PFSK-1 (cell line): Measurements from ENCODE around the gene SYNCRIP.

ENCODE experiments used
- POLR2AphosphoS5 ChIP-seq: IDR thresholded peaks from 2 replicates; pipeline ENCODE4 v1.6.1; 2012; ENCODE audit warnings: low read depth, mild to moderate bottlenecking, control low read depth, low read length, moderate library complexity
- SIN3A ChIP-seq: IDR thresholded peaks from 2 replicates; pipeline ENCODE4 v1.6.1; 2012; ENCODE audit warnings: mild to moderate bottlenecking, low read length, moderate library complexity, borderline replicate concordance; ENCODE audit not compliant: insufficient read depth
- TAF1 ChIP-seq: IDR thresholded peaks from 2 replicates; pipeline ENCODE4 v1.6.1; 2012; ENCODE audit warnings: low read length, control low read depth, borderline replicate concordance; ENCODE audit not compliant: insufficient read depth
- TF ChIP-seq, protein P1 (sequence below), 2 experiments: IDR thresholded peaks; 2 replicates each; pipeline versions ENCODE4 v1.6.1 to v1.8.0; 2011 to 2012; ENCODE audit warnings: low read depth in 2 of 2, low read length in 2 of 2, control low read depth in 1 of 2, inconsistent platforms in 1 of 2, mild to moderate bottlenecking in 1 of 2, moderate library complexity in 1 of 2; ENCODE audit not compliant: insufficient read depth in 1 of 2

DNA sequence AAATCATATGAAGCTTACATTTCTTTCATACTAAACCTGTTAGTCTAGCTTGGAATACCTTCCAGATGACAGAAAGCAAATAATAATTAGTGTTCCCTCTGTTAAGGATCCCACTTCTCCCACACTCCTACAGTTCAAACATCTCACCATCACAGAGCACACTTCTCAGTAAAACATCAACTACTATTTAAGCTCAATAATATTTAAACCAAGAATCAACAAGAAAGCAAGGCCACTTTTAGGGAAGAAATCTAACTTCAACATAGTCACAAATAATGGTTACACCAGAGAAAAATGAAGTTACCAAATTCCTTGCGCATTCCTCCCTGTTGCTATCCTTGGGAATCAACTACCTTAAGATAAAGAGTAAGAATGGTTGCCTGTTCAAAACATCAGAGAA is 50.7 kb downstream of the SYNCRIP start:
- TF ChIP-seq POLR2AphosphoS5 (no peak), SIN3A (no peak), TAF1 (no peak)
- TF ChIP-seq, protein P1, sequence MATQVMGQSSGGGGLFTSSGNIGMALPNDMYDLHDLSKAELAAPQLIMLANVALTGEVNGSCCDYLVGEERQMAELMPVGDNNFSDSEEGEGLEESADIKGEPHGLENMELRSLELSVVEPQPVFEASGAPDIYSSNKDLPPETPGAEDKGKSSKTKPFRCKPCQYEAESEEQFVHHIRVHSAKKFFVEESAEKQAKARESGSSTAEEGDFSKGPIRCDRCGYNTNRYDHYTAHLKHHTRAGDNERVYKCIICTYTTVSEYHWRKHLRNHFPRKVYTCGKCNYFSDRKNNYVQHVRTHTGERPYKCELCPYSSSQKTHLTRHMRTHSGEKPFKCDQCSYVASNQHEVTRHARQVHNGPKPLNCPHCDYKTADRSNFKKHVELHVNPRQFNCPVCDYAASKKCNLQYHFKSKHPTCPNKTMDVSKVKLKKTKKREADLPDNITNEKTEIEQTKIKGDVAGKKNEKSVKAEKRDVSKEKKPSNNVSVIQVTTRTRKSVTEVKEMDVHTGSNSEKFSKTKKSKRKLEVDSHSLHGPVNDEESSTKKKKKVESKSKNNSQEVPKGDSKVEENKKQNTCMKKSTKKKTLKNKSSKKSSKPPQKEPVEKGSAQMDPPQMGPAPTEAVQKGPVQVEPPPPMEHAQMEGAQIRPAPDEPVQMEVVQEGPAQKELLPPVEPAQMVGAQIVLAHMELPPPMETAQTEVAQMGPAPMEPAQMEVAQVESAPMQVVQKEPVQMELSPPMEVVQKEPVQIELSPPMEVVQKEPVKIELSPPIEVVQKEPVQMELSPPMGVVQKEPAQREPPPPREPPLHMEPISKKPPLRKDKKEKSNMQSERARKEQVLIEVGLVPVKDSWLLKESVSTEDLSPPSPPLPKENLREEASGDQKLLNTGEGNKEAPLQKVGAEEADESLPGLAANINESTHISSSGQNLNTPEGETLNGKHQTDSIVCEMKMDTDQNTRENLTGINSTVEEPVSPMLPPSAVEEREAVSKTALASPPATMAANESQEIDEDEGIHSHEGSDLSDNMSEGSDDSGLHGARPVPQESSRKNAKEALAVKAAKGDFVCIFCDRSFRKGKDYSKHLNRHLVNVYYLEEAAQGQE (IDR thresholded peaks at IDR 0.05; ENCODE audit: insufficient read depth in 1 of 2, low read depth in 2 of 2, low read length in 2 of 2), result no peak
